ENCODE results near the gene PAM16. TPM values are rescaled to one million over a fixed set of nuclear protein-coding genes. Genes with fewer than 3 reads are reported as not detected.

PAM16 gene
- total and polyA plus RNA-seq, 2 experiments from 2014 or later, result 71.8 to 72.5 TPM

GRCh38 chr16:4378161-4378666 is 27.1 kb upstream of the PAM16 start:
- Histone ChIP-seq H3K9me3 (ENCODE audit: low read depth) (no peaks in the 10 kb centered on the region), H3K4me1 (ENCODE audit: low read depth) (peaks cover 43% of the 10 kb centered on the region), H3K36me3 (no peaks in the 10 kb centered on the region), H3K4me3 (no peak overlapping the region), H3K27me3 (no peaks in the 10 kb centered on the region), H3K27ac (peak overlapping the region; percentile 34)
- DNase-seq (ENCODE audit: low read depth in 1 of 2, low spot score in 1 of 2), result no peak
- no peak for TF ChIP-seq CTCF (IDR thresholded peaks at IDR 0.05; ENCODE audit: low read depth, low read length)

DNA sequence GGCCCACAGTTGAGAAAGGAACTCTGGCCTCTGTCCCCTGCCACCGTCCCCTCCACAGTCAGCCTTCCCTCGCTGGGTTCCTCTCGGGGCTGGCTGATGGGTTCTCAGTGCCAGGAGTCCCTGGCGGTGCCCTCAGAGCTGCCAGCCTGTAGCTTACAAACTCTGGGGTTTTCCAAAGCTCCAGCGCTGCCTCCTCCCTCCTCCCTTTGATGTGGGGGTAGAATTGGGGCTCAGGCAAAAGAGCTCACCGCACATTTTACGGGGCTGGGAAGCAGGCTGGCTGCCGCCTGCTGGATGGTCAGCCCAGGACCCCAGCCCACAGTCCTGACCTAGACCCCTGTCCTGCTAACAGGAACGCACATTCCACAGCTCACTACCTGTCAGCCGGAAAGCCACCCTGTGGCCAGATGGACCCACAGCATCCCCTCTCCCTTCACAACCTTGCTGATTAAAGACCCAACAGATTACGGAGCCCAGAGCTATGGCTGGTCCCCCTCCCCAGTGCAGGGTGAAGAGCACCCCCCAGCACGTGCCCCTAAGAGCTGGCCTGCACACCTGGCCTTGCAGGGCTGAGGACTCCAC is 26.5 kb upstream of the PAM16 start:
- Histone ChIP-seq H3K36me3 (no peaks in the 10 kb centered on the region), H3K27me3 (no peaks in the 10 kb centered on the region), H3K27ac (peak overlapping the region; percentile 34), H3K4me1 (ENCODE audit: low read depth) (peaks cover 49% of the 10 kb centered on the region), H3K9me3 (ENCODE audit: low read depth) (no peaks in the 10 kb centered on the region), H3K4me3 (no peak overlapping the region)
- no peak for DNase-seq (ENCODE audit: low read depth in 1 of 2, low spot score in 1 of 2)
- peak; percentile 4 for TF ChIP-seq CTCF (IDR thresholded peaks at IDR 0.05; ENCODE audit: low read depth, low read length)

DNA sequence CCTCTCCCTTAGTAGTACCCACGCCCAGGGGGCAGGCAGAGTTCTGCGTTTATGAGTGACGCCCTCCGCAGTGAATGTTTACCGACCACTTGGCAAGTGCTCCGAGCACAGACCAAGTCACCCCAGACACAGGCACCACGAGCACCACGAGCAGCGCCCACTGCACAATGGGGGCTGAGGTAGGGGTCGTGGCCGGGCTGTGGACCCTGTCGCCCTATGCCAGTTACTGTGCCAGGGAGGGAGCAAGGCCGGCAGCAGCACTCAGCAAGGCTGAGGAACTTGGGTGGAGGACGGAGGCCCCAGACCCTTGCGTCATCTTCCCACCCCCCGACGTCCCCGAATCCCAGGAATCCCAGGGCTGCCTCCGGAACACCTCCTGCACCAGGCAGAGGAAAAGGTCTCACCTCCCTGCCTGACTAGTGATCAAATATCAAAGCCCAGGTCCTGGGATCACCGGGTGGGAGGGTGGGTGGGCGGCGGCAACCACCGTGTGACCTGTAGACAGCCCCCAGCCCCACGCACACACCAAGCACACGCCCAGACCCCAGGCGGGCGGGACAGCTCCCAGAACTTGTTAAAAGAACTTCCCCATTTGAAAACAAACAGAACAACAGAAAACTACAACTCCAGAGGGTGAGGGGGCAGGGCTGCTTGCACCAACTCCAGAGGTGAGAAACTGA is 25.9 kb upstream of the PAM16 start:
- Histone ChIP-seq H3K4me3 (no peak overlapping the region), H3K27ac (peak overlapping the region; percentile 34), H3K36me3 (no peaks in the 10 kb centered on the region), H3K27me3 (no peaks in the 10 kb centered on the region), H3K4me1 (ENCODE audit: low read depth) (peaks cover 49% of the 10 kb centered on the region), H3K9me3 (ENCODE audit: low read depth) (no peaks in the 10 kb centered on the region)
- DNase-seq (ENCODE audit: low read depth in 1 of 2, low spot score in 1 of 2), result no peak
- no peak for TF ChIP-seq CTCF (IDR thresholded peaks at IDR 0.05; ENCODE audit: low read depth, low read length)

DNA sequence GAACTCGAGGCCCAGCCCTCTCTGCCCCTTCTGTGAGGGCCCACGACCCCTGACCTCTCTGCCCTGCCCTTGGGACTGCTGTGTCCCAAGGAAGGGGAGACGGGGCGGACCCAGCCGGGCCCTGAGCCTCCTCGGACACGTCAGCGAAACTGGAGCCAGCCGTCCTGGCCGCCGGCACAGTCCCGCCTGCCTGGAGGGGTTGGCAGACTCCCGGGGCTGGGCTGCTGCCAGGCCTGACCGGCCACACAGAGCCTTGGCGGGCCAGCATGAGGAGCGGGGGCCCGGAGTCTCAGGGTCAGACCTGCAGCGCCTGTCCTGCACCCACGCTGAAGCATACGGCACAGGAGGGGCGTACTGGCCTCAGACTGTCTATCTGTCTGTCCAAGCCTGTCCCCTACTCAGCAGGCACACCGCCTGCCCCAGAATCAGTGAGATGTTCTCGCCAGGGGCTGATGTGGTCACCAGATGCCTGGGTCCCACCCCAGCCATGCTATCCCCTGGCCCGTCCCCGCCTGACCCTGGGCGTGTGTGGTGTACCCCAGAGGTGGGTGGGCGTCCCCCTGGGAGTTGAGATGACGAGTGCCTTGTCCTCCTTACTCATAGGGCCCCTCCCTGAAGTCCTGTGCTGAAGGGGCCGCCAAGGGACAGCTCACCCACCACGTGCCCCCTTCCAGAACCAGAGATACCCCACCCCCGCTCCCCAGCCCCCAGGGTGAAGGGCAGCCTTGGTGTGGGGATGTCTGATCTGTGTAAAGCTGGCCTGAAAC is 25.2 kb upstream of the PAM16 start:
- H3K36me3 ChIP-seq, result no peaks in the 10 kb centered on the region
- peaks cover 50% of the 10 kb centered on the region for H3K4me1 ChIP-seq (ENCODE audit: low read depth)
- H3K4me3 ChIP-seq, result no peak overlapping the region
- no peak for TF ChIP-seq CTCF (IDR thresholded peaks at IDR 0.05; ENCODE audit: low read depth, low read length)
- H3K27ac ChIP-seq, result no peak overlapping the region
- H3K9me3 ChIP-seq (ENCODE audit: low read depth), result no peaks in the 10 kb centered on the region
- peak in 1 of 2 donors; percentile 92 for DNase-seq (ENCODE audit: low read depth in 1 of 2, low spot score in 1 of 2)
- no peaks in the 10 kb centered on the region for H3K27me3 ChIP-seq

- Histone ChIP-seq H3K27me3 (no peaks in the 10 kb centered on the region), H3K4me1 (ENCODE audit: low read depth) (peaks cover 56% of the 10 kb centered on the region), H3K9me3 (ENCODE audit: low read depth) (no peaks in the 10 kb centered on the region), H3K36me3 (no peaks in the 10 kb centered on the region), H3K27ac (no peak overlapping the region), H3K4me3 (no peak overlapping the region)
- DNase-seq (ENCODE audit: low read depth in 1 of 2, low spot score in 1 of 2), result no peak
- TF ChIP-seq CTCF (IDR thresholded peaks at IDR 0.05; ENCODE audit: low read depth, low read length), result no peak
These were observed 24.6 kb upstream of the PAM16 start for GRCh38 chr16:4375717-4376116.
